Osteoblast (primary cell): ENCODE results near the gene FASN. TPM values are rescaled to one million over a fixed set of nuclear protein-coding genes. Genes with fewer than 3 reads are reported as not detected.

Experiments
- DNase-seq: peaks from one replicate; pipeline ENCODE4 v3.0.0; 2011; ENCODE audit warnings: low spot score, mixed read lengths; ENCODE audit not compliant: insufficient read length; ENCODE audit errors: missing footprints
- H2AFZ ChIP-seq: 2 replicates; pipeline ENCODE4 v1.6.0; 2011; ENCODE audit warnings: mild to moderate bottlenecking, low read length
- H3K27ac ChIP-seq: 2 replicates; pipeline ENCODE4 v1.5.1; 2011; ENCODE audit warnings: mild to moderate bottlenecking, low read depth, low read length, moderate library complexity
- H3K27me3 ChIP-seq: 2 replicates; pipeline ENCODE4 v1.6.0; 2012; ENCODE audit warnings: mild to moderate bottlenecking, control low read depth, inconsistent platforms, low read length, moderate library complexity; ENCODE audit not compliant: insufficient read depth
- H3K36me3 ChIP-seq: 2 replicates; pipeline ENCODE4 v1.5.1; 2011; ENCODE audit warnings: mild to moderate bottlenecking, low read length, control low read depth, moderate library complexity; ENCODE audit not compliant: insufficient read depth
- H3K4me1 ChIP-seq: 2 replicates; pipeline ENCODE4 v1.5.1; 2011; ENCODE audit warnings: mild to moderate bottlenecking, low read length, control low read depth, moderate library complexity; ENCODE audit not compliant: insufficient read depth
- H3K4me2 ChIP-seq: 2 replicates; pipeline ENCODE4 v1.6.0; 2011; ENCODE audit warnings: mild to moderate bottlenecking, low read length; ENCODE audit not compliant: insufficient read depth
- H3K4me3 ChIP-seq: fragments of 200-600 bp; sonication (generic); 3 replicates; pipeline ENCODE4 v1.5.1; 2012; ENCODE audit warnings: mild to moderate bottlenecking, low read length, inconsistent platforms; ENCODE audit not compliant: insufficient read depth
- H3K79me2 ChIP-seq: 2 replicates; pipeline ENCODE4 v1.6.0; 2012; ENCODE audit warnings: mild to moderate bottlenecking, low read length, control low read depth, inconsistent platforms; ENCODE audit not compliant: insufficient read depth
- H3K9me3 ChIP-seq: 2 replicates; pipeline ENCODE4 v1.5.1; 2011; ENCODE audit warnings: low read depth, low read length, control low read depth
- H4K20me1 ChIP-seq: 2 replicates; pipeline ENCODE4 v1.6.0; 2012; ENCODE audit warnings: mild to moderate bottlenecking, low read length, control low read depth; ENCODE audit not compliant: insufficient read depth
- CTCF ChIP-seq: IDR thresholded peaks from 2 replicates; pipeline ENCODE4 v1.5.1; 2011; ENCODE audit warnings: mild to moderate bottlenecking, low read depth, low read length, moderate library complexity; ENCODE audit errors: extremely low read depth
- total RNA-seq: library from RNA; depleted of rRNA; stranded (reverse); fragments of >200 nt; gene quantifications from 2 replicates; pipeline ENCODE4 v1.2.3, GENCODE V29; 2012

Gene FASN
- total RNA-seq, 1 donor, result 142 TPM

DNA sequence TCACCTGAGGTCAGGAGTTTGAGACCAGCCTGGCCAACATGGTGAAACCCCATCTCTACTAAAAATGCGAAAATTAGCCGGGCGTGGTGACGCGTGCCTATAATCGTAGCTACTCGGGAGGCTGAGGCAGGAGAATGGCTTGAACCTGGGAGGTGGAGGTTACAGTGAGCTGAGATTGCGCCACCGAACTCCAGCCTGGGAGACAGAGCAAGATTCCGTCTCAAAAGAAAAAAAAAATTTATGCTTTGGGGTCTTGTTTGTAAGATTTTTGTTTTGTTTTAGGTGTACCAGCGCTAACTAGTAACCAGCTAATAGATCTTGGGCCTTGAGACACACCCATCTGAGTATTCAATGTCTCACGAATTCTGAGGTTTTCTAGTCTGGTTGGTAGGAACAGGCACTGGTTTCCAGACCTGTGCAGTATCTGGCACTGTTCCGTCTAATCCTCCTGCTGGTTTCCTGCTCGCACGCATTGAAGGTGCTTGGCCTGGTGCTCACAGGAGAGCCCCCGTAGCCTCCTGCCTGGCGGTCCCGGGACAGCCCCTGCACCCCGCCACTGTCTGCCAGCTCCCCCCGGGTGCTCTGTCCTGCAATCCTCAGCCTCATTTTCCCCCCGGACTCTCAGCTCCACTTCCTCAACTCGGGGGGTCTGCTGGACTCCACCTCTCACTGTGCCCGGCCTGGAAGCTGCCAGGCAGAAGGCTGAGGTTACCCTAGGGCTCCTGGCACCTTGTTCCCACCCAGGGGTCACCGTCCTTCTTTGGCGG, 21.8 kb downstream of the FASN start:
- Histone ChIP-seq H3K36me3 (peaks cover 20% of the 10 kb centered on the region), H3K79me2 (no peaks in the 10 kb centered on the region), H3K27ac (no peak overlapping the region), H2AFZ (no peak overlapping the region), H4K20me1 (no peaks in the 10 kb centered on the region), H3K4me3 (no peak overlapping the region), H3K9me3 (no peaks in the 10 kb centered on the region), H3K4me1 (no peaks in the 10 kb centered on the region), H3K4me2 (no peak overlapping the region), H3K27me3 (no peaks in the 10 kb centered on the region)
- DNase-seq, result no peak
- no peak for TF ChIP-seq CTCF

DNA sequence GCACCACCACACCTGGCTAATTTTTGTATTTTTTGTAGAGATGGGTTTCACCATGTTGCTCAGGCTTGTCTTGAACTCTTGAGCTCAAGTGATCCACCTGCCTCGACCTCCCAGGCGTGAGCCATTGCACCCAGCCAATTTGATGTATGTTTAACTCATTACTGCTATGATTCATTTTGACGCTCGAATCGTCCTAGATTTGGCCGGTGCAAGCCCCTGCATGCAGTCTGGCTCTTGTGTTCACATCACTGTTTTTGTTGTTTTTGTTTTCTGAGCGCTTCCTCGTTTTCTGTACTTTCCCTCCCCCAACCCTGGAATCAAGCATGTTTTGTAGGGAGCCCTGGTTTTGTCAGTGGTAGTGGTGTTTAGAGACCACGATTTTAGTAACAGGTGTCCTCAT, 24.6 kb downstream of the FASN start:
- Histone ChIP-seq H2AFZ (no peak overlapping the region), H3K4me1 (no peaks in the 10 kb centered on the region), H3K4me2 (no peak overlapping the region), H3K27me3 (no peaks in the 10 kb centered on the region), H3K36me3 (peaks cover 2% of the 10 kb centered on the region), H3K9me3 (no peaks in the 10 kb centered on the region), H3K27ac (no peak overlapping the region), H4K20me1 (no peaks in the 10 kb centered on the region), H3K79me2 (no peaks in the 10 kb centered on the region), H3K4me3 (no peak overlapping the region)
- no peak for DNase-seq
- no peak for TF ChIP-seq CTCF

GRCh38 chr17:82072827-82073226, 25.2 kb downstream of the FASN start:
- no peak for DNase-seq
- no peaks in the 10 kb centered on the region for H3K9me3 ChIP-seq
- no peaks in the 10 kb centered on the region for H3K79me2 ChIP-seq
- no peak overlapping the region for H3K4me2 ChIP-seq
- H3K27me3 ChIP-seq, result no peaks in the 10 kb centered on the region
- no peak overlapping the region for H2AFZ ChIP-seq
- no peaks in the 10 kb centered on the region for H4K20me1 ChIP-seq
- no peak for TF ChIP-seq CTCF
- H3K4me1 ChIP-seq, result no peaks in the 10 kb centered on the region
- no peaks in the 10 kb centered on the region for H3K36me3 ChIP-seq
- no peak overlapping the region for H3K4me3 ChIP-seq
- H3K27ac ChIP-seq, result no peak overlapping the region

DNA sequence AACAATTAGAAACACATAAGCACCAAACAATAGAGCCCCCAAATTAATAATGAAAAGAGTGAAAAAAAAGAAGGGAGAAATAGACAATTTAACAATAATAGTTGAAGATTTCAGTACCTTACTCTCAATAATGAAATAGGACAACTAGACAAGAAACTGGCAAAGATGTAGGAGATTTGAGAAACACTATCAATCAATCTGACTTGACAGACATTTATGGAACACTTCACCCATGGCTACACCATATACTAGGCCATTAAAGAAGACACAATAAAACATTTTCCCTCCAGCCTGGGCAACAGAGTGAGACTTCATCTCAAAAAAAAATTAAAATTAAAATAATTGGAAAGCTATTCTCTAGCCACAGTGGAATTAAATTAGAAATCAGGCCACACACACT, 27.4 kb downstream of the FASN start:
- no peaks in the 10 kb centered on the region for H3K27me3 ChIP-seq
- peaks cover 8% of the 10 kb centered on the region for H3K79me2 ChIP-seq
- peaks cover 7% of the 10 kb centered on the region for H3K4me1 ChIP-seq
- no peaks in the 10 kb centered on the region for H3K9me3 ChIP-seq
- no peak for TF ChIP-seq CTCF
- H2AFZ ChIP-seq, result no peak overlapping the region
- no peak overlapping the region for H3K4me2 ChIP-seq
- H3K4me3 ChIP-seq, result no peak overlapping the region
- H3K27ac ChIP-seq, result no peak overlapping the region
- H3K36me3 ChIP-seq, result no peaks in the 10 kb centered on the region
- DNase-seq, result no peak
- H4K20me1 ChIP-seq, result no peaks in the 10 kb centered on the region
